GM20000 (cell line): Measurements from ENCODE around the gene NTMT1.

ENCODE experiments used
- DNase-seq: peaks from one replicate; pipeline ENCODE4 v3.0.0; 2012; ENCODE audit warnings: low spot score
- TF ChIP-seq, protein P1 (sequence below): IDR thresholded peaks from 2 replicates; pipeline ENCODE4 v1.5.1; 2012; ENCODE audit warnings: mild to moderate bottlenecking, control low read depth; ENCODE audit errors: extremely low read depth, missing control alignments

Gene NTMT1

GRCh38 chr9:129669946-129670345, 44.0 kb downstream of the NTMT1 start:
- TF ChIP-seq, protein P1, sequence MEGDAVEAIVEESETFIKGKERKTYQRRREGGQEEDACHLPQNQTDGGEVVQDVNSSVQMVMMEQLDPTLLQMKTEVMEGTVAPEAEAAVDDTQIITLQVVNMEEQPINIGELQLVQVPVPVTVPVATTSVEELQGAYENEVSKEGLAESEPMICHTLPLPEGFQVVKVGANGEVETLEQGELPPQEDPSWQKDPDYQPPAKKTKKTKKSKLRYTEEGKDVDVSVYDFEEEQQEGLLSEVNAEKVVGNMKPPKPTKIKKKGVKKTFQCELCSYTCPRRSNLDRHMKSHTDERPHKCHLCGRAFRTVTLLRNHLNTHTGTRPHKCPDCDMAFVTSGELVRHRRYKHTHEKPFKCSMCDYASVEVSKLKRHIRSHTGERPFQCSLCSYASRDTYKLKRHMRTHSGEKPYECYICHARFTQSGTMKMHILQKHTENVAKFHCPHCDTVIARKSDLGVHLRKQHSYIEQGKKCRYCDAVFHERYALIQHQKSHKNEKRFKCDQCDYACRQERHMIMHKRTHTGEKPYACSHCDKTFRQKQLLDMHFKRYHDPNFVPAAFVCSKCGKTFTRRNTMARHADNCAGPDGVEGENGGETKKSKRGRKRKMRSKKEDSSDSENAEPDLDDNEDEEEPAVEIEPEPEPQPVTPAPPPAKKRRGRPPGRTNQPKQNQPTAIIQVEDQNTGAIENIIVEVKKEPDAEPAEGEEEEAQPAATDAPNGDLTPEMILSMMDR = no peak
- DNase-seq = no peak

DNA sequence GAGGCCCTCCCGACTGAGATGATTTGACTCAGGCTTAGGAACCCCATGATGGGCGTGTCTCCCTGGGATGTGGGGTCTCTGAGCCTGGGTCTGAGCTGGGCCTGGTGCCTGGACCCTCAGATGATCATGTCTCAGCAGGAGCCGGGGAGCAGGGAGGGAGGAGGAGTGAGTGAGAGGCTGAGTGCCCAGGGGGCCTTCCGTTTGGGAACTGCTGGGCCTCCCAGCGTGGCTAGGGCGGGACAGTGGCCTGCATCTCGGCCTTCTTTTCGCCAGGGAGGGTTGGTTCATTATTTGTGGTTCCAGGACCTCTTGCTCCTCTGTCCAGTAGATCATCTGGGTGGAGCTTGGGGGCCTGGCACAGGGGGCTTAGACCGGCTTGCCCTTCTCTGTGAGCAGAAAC, 45.1 kb downstream of the NTMT1 start:
- TF ChIP-seq, protein P1 = no peak
- no peak for DNase-seq

DNA sequence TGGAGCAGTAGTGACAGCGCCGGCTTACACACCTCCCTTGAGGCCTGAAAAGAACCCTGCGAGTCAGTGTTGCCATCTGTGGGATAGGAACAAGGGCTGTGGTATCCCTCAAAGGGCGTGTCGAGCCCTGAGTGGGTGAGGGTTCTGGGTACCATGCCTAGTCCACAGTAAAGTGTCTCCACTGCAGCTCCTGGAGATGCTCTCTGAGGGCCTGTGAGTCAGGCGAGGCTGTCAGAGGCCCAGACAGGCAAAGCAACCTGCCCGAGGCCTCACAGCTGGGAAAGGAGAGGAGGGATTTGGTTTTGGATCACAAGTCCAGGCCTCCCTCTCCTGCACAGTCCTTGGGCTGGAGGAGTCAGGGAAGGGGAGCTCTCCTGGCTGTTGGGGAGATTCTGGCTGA, 45.6 kb downstream of the NTMT1 start:
- no peak for DNase-seq
- TF ChIP-seq, protein P1 = no peak

GRCh38 chr9:129672702-129673101, 46.7 kb downstream of the NTMT1 start:
- DNase-seq = no peak
- TF ChIP-seq, protein P1 = no peak

- TF ChIP-seq, protein P1 = no peak
- DNase-seq = no peak
These were observed 47.6 kb downstream of the NTMT1 start for GRCh38 chr9:129673602-129674001.

- TF ChIP-seq, protein P1 = no peak
- DNase-seq = no peak
These were observed 48.3 kb downstream of the NTMT1 start for GRCh38 chr9:129674229-129674628.

GRCh38 chr9:129675620-129676019, 49.7 kb downstream of the NTMT1 start:
- TF ChIP-seq, protein P1 = no peak
- DNase-seq = no peak

DNA sequence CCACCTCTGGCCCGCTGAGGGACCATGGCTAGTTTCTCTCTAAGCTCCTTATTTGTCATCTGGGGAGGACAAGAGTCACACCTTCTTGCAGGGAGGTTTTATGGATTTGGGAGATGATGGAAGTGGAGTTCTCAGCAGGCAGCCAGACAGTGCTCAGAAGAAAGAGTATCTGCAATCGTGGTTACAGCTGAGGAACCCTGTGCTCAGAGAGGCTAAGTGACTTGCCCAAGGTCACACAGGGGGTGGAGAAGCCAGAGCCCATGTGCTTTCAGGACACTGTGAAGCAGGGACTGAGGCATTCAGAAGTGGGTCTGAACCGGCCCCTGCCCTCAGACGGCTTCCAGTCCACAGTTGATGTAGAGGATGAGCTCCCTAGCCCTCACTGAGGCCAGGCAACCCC, 50.3 kb downstream of the NTMT1 start:
- TF ChIP-seq, protein P1 = no peak
- DNase-seq = no peak
